LNCAP (cell line): ENCODE results near the gene ZNF554.

ENCODE experiments used
- TF ChIP-seq, protein P1 (sequence below): fragments of 450-650 bp; IDR thresholded peaks from 2 replicates; pipeline ENCODE4 v1.5.1; 2017; ENCODE audit warnings: mild to moderate bottlenecking

The ZNF554 gene

DNA sequence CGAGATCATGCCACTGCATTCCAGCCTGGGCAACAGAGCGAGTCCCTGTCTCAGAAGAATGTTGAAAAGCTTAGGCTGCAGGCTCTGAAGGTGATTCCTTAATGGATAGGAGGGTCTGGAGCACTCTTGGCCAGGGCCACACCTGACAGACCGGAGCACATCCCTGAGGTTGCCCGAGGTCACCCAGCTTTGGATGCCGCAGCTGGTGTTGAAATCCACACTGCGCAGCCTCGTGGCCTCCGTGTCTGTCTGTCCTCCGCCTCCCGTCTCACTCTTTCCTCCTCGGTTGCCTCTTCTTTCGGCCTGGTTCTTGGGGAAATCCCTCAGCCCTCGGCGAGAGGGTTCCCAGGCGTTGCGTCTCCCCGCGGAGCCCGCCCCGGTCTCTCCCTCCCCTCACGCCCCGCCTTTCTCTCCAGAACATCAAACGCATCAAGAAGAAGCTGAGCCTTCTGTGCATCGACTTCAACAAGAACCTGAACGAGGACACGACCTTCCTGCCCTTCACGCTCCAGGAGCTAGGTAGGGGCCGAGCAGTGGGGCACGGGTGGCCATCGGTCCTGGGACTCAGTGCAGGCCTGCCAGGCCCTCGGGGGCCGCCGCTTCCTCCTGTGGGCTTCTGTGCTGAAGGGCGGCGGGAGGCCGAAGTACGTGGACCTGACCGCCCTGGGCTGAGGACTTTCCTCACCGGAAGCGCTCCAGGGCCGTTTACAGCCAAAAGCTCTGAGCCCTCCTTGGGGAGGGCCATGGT, 20.2 kb upstream of the ZNF554 start:
- TF ChIP-seq, protein P1, sequence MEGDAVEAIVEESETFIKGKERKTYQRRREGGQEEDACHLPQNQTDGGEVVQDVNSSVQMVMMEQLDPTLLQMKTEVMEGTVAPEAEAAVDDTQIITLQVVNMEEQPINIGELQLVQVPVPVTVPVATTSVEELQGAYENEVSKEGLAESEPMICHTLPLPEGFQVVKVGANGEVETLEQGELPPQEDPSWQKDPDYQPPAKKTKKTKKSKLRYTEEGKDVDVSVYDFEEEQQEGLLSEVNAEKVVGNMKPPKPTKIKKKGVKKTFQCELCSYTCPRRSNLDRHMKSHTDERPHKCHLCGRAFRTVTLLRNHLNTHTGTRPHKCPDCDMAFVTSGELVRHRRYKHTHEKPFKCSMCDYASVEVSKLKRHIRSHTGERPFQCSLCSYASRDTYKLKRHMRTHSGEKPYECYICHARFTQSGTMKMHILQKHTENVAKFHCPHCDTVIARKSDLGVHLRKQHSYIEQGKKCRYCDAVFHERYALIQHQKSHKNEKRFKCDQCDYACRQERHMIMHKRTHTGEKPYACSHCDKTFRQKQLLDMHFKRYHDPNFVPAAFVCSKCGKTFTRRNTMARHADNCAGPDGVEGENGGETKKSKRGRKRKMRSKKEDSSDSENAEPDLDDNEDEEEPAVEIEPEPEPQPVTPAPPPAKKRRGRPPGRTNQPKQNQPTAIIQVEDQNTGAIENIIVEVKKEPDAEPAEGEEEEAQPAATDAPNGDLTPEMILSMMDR = no peak

DNA sequence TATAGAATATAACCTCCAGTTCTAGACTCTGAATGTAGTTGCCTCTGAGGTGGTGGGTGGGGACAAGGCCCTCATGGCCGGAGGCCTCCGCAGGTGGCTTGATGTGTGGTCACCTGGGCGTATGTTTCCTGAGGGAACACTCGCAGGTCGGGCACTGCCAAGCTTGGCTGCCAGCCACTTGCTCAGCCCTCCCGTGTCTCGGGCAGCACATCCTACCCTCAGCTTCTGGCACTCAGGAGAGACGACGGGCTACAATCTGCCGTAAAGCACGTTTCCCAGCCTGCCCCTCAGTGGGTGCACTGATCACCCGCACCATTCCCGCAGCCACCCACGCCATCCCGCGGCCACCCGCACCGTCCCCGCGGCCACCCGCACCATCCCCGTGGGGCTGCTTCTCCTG, 19.2 kb upstream of the ZNF554 start:
- TF ChIP-seq, protein P1 = no peak

DNA sequence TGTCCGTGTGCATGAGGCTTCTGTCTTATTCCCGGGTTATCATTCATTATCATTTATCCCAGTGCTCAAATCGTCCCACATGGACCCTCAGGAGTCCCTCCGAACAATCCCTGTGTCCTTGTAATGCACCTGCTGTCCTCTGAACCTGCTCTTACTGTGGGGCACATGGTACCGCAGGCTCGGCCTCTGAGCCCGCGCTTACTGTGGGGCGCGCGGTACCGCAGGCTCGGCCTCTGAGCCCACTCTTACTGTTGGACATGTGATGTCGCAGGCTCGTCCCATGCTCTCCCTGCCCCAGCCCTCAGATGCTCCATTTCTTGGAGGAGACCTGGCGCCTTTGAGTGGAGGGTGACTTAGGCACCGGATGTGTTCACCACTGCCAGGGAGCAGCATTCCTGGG, 16.8 kb upstream of the ZNF554 start:
- TF ChIP-seq, protein P1 = no peak

DNA sequence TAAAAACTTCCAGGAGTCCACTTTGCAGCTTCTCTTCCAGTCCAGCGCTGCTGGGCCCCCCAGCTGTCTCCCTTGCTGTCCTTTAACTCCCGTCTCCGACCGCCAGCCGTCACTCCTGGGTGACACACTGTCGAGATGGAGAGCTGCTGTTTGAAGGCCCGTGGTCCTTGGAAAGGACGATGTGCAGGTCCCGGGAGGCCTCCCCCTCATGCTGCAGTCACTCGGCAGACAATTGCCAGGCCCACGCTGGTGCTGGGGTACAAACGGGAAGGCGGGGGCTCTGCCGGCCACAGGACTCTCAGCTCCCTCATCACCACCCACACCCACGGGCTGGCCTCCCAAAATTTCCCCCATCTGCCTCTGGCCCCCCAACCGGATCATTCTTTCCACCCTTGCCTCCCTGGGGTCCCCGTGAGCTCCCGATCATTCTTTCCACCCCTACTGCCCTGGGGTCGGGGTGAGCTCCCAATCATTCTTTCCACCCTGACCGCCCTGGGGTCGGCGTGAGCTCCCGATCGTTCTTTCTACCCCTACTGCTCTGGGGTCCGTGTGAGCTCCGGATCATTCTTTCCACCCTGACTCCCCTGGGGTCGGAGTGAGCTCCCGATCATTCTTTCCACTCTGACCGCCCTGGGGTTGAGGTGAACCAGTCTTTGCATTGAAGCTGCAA, 16.0 kb upstream of the ZNF554 start:
- TF ChIP-seq, protein P1 = no peak

DNA sequence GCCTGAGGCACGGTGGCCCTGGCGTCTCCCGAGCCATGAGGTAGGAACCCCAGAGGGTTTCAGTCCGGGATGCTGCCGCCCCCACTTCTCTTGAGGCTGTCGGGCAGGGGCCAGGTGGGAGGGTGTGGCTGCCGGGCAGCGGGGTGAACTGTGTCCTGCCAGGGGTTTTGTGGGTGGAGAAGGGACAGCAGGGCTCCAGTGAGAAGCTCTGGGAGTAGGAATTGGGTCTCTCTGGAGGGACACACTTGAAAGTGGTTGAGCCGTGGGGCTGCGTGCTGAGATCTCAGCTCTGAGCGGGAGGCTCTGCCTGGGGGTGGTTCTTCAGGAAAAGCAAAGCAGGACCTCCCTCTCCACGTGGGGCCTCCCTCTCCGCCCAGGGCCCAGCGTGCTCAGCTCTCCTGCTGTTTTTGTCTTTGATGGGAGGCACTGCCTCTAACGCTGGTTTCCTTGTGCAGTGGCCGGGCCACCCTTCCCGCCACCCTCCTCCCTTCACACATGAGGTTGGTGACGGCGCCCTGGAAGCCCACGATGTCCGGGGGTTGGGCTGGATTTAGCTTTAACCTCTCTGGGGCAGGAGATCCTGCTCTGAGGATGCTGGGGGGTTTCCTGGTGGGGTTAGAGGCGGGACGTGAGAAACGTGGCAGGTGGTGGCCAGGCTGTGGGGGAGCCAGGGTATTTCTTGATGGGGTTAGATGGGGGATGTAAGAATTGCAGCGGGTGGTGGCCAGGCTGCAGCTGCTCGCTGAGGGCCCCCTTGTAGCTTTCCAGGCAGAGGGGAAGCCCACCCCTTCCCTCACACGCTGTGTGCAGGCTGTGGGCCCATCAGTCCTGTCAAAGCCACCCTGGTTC, 15.3 kb upstream of the ZNF554 start:
- TF ChIP-seq, protein P1 = no peak

DNA sequence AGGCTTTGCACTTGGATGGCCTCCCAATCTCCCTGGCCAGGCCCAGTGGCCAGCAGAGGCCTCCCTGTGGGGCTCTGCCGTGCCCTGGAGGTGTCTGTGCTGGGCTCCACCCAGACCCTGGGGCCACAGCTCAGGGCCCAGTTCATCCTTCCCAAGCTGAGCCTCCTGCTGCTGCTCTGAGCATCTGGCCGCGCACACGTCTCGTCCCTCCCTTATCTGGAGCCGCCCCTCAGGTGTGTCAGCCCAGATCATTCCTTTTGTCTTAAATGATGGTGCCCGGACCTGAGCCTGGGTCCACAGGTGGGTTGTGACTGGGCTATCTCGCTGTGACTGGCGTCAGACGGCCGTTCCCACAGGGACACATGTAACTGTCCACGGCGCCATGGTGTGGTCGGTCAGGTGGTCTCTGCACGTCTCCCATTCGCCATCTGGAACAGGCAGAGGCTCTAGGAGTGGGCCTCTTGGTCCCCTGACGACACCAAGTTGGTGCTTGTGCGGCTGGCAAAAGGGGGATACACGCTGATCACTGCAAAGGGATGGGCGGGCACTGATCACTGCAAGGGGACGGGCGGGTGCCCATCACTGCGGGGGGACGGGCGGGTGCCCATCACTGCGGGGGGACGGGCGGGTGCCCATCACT, 14.3 kb upstream of the ZNF554 start:
- TF ChIP-seq, protein P1 = no peak

DNA sequence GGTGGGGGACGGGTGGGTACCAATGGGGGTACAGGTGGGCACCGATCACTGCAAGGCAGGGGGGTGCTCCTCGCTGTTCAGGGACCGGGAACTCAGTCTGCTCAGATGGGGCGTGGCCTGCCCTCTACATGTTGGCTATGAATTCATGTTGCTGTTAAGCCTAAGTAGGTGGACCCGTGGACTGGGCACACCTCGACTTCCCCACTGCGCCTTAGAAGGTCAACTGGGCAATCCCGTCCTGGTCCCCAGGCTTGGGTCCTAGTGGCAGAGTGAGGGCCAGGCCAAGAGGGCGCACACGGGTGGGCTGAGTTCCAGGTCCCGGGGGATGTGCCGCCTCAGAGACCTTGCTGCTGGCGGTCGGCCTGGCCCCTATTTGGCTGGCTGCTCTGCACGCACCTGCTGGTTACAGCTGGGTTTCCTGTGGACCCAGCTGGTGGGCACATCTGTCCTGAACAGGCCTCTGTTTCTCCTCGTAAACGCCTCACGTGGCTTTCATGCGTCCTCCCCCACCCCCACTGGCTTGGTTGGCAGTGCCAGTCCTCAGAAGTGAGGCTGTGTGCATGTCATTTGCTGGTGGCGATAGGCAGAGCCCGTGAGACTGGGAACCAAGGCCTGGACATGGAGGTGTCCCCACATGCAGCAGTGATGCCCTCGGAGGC, 13.5 kb upstream of the ZNF554 start:
- TF ChIP-seq, protein P1 = no peak
